ENCODE data around the gene TFF2.

Gene TFF2

DNA sequence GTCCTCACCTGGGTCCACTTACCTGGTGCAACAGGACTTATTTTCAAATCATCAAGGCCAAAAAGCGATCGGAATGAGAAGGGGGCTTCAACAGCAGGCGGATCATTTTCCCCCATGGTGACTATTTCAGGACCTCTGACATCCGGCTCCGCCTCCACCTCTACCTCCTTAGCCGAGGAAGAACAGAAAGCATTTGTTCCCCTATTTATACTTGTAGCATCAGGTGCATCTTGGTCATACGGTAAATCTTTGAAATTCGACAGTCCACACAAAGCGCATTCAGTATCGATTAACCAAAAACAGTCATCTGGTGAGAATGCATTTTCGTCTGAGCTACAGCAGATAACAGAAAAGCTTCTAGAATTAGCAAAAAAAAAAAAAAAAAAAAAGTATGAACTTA is 44.5 kb upstream of the TFF2 start:
- TF ChIP-seq, protein P1, sequence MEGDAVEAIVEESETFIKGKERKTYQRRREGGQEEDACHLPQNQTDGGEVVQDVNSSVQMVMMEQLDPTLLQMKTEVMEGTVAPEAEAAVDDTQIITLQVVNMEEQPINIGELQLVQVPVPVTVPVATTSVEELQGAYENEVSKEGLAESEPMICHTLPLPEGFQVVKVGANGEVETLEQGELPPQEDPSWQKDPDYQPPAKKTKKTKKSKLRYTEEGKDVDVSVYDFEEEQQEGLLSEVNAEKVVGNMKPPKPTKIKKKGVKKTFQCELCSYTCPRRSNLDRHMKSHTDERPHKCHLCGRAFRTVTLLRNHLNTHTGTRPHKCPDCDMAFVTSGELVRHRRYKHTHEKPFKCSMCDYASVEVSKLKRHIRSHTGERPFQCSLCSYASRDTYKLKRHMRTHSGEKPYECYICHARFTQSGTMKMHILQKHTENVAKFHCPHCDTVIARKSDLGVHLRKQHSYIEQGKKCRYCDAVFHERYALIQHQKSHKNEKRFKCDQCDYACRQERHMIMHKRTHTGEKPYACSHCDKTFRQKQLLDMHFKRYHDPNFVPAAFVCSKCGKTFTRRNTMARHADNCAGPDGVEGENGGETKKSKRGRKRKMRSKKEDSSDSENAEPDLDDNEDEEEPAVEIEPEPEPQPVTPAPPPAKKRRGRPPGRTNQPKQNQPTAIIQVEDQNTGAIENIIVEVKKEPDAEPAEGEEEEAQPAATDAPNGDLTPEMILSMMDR (conservative IDR thresholded peaks at IDR 0.05): no peak

DNA sequence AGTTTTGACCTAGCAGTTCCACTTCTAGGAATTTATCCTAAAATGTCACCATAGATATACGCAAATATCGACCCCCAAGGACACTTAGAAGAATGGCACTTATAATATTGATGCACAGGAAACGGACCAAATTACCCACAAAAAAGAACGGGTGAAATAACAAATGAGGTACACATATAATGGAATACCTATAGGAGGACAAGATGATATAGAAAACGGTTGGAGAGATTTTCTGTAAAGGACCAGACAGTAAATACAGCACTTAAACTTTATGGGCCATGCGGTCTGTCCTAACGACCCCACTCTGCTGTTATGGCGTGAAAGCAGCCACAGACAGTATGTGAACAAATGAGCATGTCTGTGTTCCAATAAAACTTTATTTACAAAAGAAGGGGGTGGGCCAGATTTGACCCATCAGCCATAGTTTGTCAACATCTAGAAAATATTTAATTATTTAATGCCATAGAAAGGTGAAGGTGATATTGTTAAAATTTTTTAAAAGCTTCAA is 42.7 kb upstream of the TFF2 start:
- TF ChIP-seq, protein P1 (conservative IDR thresholded peaks at IDR 0.05): no peak
- no peak overlapping the region for H3K27ac ChIP-seq

More for the DNA sequence above, 44.5 kb upstream of the TFF2 start:
- no peak overlapping the region for H3K27ac ChIP-seq

DNA sequence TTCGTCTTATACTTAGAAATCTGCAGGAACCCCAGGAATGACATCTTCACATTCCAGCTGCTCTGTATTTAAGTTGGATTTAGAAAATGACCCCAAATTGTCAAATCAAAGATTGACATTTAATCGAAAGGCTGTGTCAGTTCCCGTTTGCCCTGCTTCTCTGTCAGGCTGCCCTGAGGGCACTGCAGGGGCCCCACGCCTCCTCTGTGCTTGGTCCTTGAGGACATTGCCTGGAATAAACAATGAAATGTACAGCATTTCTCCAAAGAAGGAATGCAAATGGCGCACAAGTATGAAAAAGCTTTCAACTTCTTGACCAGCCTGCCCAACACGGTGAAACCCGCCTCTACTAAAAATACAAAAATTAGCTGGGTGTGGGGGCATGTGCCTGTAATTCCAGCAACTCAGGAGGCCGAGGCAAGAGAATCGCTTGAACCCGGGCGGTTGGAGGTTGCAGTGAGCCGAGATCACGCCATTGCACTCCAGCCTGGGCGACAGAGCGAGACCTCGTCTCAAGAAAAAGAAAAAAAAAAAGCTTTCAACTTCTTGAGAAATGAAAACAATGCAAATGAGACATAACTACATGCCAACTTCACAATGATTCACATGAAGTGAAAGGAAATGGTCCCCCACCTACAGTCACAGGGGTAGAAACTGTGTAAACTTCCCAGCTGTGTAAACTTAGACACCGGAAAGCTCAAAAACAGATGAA is 42.1 kb upstream of the TFF2 start:
- TF ChIP-seq, protein P1 (conservative IDR thresholded peaks at IDR 0.05): no peak

DNA sequence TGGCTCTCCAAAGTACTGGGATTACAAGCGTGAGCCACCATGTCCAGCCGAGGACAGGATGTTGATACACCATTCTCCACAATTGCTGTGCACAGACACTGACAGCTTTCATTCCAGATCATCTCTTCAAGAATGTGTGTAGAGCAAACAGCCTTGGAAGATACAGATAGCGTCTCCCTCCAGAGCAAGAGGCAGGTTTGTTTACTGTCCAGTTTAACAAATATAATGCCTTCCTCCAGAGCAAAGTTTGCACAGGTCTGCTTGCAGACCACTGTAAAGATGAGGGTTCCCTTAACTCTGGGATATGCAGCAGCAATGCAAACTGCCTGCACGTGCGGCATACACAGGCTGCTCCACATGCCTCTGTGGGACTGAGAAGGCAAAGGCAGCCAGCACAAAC is 40.5 kb upstream of the TFF2 start:
- TF ChIP-seq, protein P1 (conservative IDR thresholded peaks at IDR 0.05): no peak
- H3K27ac ChIP-seq: peak overlapping the region; percentile 17; the same call in 1 of the 2 replicates

More for the DNA sequence above, 42.1 kb upstream of the TFF2 start:
- no peak overlapping the region for H3K27ac ChIP-seq

DNA sequence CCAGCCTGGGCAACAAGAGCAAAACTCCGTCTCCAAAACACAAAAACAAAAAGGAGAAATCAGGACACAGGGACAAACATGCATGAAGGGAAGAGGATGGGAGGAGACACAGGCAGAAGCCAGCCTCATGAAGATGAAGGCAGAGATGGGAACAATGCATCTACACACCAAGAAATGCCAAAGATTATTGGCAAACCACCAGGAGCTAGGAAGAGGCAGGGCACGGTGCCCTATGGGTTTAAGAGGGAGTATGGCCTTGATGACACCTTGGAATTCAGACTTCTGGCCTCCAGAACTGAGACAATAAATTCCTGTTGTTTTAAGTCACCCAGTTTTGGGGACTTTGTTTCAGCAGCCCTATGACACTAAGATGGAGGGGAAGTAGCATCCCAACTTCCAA is 39.9 kb upstream of the TFF2 start:
- TF ChIP-seq, protein P1 (conservative IDR thresholded peaks at IDR 0.05): no peak
- peak overlapping the region; percentile 17; the same call in 1 of the 2 replicates for H3K27ac ChIP-seq

DNA sequence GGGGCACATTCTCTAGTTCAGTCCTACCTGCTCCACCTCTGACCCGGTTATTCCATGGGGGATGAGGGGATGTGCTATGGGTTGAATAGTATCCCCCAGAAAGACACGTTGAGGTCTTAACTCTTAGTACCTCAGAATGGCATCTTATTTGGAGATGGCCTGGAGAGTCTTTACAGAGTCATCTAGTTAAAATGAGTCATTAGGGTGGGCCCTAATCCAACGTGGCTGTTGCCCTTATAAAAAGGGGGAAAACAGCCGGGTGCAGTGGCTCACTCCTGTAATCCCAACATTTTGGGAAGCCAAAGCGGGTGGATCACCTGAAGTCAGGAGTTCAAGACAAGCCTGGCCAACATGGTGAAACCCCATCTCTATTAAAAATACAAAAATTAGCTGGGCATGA is 39.4 kb upstream of the TFF2 start:
- peak overlapping the region; percentile 17; the same call in 1 of the 2 replicates for H3K27ac ChIP-seq
- TF ChIP-seq, protein P1 (conservative IDR thresholded peaks at IDR 0.05): no peak

DNA sequence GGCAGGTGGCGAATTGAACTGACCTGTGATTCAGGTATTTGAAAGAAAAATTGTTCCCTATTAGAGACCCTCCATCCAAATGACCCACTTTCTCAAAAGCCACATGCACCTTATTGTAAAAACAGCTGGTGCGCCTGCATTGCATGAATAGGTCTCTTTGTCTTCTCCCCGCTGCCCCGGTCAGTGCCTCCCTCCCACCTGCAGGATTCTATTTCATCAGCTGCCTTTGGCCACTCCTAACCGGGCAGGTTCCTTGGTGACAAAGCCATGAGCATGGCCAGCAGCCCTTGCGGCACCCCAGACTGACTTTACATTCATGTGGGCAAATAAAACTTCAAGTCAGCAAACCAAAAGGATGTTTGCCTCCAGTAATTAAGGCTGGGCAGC is 38.6 kb upstream of the TFF2 start:
- TF ChIP-seq, protein P1 (conservative IDR thresholded peaks at IDR 0.05): no peak
- peak overlapping the region; percentile 14; the same call in 1 of the 2 replicates for H3K27ac ChIP-seq

Data from VCaP (cell line).